HG02642 (cell line): Measurements from ENCODE around the gene SLC38A1.

Experiments used
- ATAC-seq: cut with Tn5 transposase; IDR thresholded peaks from one replicate; pipeline ENCODE4 v1.9.1; 2021; ENCODE audit warnings: mild to moderate bottlenecking; ENCODE audit not compliant: unreplicated experiment, poor library complexity

The SLC38A1 gene

DNA sequence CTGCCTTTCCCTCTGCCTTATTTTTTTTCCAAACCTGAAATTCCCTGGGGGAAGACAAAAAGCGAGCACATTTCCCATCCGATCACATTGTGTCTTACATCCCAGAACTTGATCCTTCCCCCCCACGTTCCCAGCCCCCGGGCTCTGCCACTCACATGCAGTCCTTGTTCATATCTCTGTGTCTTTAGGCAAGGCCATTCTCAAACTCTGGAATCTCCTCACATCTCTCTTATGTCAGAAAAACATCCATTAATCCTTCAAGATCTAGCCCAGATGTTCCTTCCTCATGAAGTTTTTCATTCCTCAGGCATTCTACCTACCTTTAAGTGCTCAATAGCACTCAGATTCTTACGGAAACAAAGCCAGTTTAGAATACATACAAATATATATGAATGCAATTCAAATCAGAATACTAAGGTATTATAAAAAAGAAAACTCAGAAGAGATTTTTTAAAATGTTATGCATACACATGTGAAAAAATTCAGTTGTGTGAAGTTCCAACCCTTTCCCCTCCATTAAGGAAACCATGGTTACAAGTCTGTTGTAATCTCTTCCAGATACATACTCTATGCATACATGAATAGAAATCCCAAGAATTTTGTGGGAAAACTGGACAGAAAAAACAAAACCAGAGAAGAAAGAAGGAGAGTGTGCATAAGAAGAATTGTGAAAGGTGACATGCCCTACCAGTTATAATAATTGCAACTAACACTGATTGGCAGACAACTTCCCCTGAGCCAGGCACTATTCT lies 120.3 kb downstream of the SLC38A1 start:
- ATAC-seq: no peak

DNA sequence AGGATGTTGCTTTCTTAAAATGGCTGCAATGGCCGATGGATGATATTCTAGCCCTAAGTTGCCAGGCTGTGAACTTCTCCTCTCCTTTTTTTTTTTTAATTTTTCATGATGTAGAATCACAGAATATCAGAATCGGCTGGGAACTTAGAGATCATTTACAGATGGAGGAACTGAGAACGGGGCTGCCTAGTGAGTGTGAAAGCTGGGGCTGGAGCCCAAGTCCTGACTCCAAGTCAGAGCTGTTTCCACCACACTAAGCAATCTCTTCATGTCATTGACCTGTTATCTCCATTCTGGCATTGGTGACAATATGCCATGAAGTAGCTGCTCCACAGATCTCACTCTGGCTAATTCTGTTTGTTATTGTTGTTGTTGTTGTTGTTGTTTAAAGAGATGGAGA lies 121.7 kb downstream of the SLC38A1 start:
- no peak for ATAC-seq

DNA sequence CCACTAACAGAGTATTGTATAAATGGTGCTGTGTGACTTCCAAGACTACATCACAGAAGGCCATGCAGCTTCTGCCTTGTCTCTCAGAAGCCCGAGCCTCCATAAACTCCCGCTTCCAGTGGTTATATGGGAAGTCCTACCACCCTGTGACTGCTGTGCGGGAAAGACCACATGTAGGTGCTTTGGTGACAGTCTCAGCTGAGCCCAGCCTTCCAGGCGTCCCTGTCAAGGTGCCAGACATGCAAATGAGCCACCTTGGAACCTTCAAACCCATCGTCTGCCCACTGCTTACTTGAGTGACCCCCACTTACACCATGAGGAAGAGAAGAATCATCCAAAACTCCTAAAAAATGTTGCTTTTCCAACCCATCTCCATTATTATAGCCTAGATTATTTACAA lies 123.0 kb downstream of the SLC38A1 start:
- ATAC-seq: no peak

DNA sequence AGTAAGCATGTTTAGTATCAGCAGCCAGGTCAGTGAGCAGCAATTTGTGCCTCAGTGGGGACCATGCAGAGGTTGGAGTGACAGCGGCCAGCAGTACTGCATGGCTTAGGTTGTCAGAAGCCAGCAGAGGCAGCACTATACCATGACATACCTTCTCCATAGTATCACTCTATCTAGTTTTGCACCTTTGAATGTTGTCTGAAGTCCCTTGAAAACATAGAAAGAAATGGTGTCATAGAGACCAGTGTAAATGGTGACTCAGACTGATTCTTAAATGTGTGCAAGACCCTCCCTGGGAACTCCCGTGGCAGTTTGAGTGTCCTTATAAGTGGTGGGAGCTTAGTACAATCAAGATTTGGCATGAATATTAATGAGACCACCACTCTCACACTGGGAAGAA lies 124.4 kb downstream of the SLC38A1 start:
- no peak for ATAC-seq

DNA sequence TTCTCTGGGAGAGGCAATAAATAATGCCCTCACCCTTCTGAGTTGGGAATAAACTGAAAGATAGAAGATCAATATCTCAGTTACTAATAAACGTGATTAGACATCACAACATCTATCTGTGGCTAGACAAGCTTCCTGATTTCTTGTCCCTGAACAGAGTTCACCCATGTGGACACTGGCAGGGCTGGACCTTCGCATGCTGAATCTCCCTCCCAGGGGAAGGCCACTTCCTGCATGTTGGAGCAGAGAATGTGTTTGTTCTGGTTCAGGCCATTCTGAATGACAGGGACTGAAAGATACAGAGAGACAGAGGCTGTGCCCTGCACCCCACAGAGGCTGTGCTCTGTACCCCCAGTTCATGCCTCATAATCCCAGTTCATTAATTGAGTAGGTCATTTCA lies 132.6 kb downstream of the SLC38A1 start:
- no peak for ATAC-seq

DNA sequence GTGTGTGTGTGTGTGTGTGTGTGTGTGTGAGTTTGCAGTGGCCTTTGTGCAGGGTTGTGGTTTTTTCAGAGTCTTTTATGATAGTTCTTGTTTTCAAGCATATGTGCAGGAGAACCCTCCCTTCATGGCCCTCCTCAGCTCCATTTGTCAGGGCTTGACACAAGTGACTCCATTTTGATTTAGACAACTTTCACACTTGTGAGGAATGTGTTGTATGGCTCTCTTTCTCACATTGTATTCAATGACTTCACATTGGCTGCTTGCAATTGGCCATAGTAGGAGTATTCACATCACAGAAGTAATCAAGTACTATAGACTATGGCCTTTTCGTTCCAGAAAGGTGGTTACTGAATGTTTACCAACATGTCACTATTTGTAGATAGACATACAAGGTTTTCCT lies 133.1 kb downstream of the SLC38A1 start:
- ATAC-seq: no peak

DNA sequence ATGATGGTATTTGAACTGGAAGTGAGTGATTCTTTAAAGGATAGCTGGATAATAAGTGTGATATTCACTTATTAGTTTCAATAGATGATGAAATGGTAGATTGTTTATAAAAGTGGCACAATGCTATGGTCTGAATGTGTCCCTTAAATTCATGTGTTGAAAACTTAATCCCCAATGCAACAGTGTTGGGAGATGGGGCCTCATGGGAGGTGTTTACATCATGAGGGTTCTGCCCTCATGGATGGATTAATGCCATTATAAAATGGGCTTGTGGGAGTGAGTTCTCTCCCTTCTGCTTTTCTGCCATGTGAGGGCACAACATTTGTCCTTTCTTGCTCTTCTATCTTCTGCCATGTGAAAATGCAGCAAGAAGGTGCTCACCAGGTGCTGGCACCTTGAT lies 134.0 kb downstream of the SLC38A1 start:
- no peak for ATAC-seq

DNA sequence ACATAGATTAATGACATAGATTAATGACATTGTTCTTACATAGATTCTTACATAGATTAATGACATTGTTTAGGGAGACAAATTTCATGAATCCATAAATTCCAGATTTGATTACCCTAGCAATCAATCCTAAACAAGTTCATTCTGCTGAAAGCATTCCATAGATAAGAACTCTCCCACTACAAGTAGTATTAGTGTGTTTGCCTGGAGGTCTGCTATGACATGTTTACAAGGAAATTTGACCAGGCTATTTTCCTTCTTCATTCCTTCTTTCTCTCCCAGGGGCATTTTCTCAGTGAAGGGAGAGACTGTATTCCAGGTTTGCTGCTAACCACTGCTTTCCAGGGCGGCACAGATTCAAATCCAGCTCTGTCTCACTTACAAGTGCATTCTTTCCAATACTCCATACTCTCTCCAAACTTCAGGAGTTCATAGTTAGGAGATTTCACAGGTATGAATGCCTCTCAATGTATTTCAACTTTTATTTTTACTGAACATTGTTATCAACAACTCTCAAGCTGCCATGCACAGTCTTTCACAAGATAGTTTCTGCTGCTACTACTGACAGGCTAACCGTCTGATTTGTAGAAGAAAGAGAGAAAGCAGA lies 134.5 kb downstream of the SLC38A1 start:
- ATAC-seq: no peak

DNA sequence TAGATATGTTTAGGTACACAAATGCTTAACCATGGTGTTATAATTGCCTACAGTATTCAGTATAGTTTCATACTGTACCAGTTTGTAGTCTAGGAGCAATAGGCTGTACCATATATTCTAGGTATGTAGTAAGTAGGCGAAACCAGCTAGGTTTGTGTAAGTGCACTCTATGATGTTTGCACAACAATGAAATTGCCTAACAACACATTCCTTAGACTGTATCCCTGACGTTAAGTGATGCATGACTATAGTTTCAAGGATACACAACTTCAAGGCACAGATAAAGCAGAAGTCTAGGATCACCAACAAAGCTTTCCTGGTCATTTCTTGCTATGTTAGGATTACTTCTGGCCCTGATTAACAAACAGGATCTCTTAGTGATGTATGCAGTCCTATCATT lies 135.1 kb downstream of the SLC38A1 start:
- ATAC-seq: no peak
